Smooth muscle cell of the brain vasculature (primary cell): ENCODE measurements around the gene P3H1.
"Not testable (repeated sequence)": the region's sequence is repeated elsewhere in the genome, so short reads cannot be mapped to it uniquely, and the experiment has no call there.

ENCODE experiments used
- DNase-seq: peaks from one replicate; pipeline ENCODE4 v3.0.0-alpha.2; 2012; ENCODE audit warnings: low read depth, low spot score

Gene P3H1

GRCh38 chr1:42766741-42767509, at the start of gene P3H1, which contains the start of gene C1orf50:
Gene P3H1, minus strand, starts transcription at chr1:42767028. Its CDS starts 57 bp downstream, at chr1:42766971.
Gene C1orf50, plus strand, starts transcription at chr1:42767249. Its CDS starts 63 bp downstream, at chr1:42767312.
- DNase-seq: peak; percentile 99

- DNase-seq: no peak
Measured at GRCh38 chr1:42815941-42816584, 49.2 kb upstream of the P3H1 start.

GRCh38 chr1:42814815-42815214, 48.0 kb upstream of the P3H1 start:
- DNase-seq: not testable (repeated sequence)

GRCh38 chr1:42807056-42807668, 40.3 kb upstream of the P3H1 start:
- no peak for DNase-seq

GRCh38 chr1:42806593-42806992, 39.8 kb upstream of the P3H1 start:
- DNase-seq: no peak

GRCh38 chr1:42806171-42806570, 39.3 kb upstream of the P3H1 start:
- DNase-seq: no peak

- no peak for DNase-seq
Measured at GRCh38 chr1:42801832-42802473, 35.1 kb upstream of the P3H1 start.

GRCh38 chr1:42797979-42798378, 31.2 kb upstream of the P3H1 start:
- DNase-seq: no peak

- DNase-seq: no peak
Measured at GRCh38 chr1:42797414-42797813, 30.6 kb upstream of the P3H1 start.

- no peak for DNase-seq
Measured at GRCh38 chr1:42793824-42794223, 27.0 kb upstream of the P3H1 start.

GRCh38 chr1:42788021-42788420, 21.2 kb upstream of the P3H1 start:
- no peak for DNase-seq

- DNase-seq: no peak
Measured at GRCh38 chr1:42786097-42786496, 19.3 kb upstream of the P3H1 start.

GRCh38 chr1:42784946-42785693, 18.3 kb upstream of the P3H1 start, which contains the start of gene TMEM269:
Gene TMEM269, plus strand, starts transcription at chr1:42784991. Its CDS starts 4,903 bp downstream, at chr1:42789894.
- no peak for DNase-seq

GRCh38 chr1:42784547-42784945, 17.7 kb upstream of the P3H1 start:
- DNase-seq: no peak

- no peak for DNase-seq
Measured at GRCh38 chr1:42783092-42783491, 16.3 kb upstream of the P3H1 start.

- DNase-seq: no peak
Measured at GRCh38 chr1:42780176-42780575, 13.3 kb upstream of the P3H1 start.

GRCh38 chr1:42779725-42780124, 12.9 kb upstream of the P3H1 start:
- no peak for DNase-seq

- no peak for DNase-seq
Measured at GRCh38 chr1:42777852-42778251, 11.0 kb upstream of the P3H1 start.

- no peak for DNase-seq
Measured at GRCh38 chr1:42776502-42776901, 9.7 kb upstream of the P3H1 start.

- no peak for DNase-seq
Measured at GRCh38 chr1:42774928-42775526, 8.2 kb upstream of the P3H1 start.

- DNase-seq: no peak
Measured at GRCh38 chr1:42773420-42773819, 6.6 kb upstream of the P3H1 start.
